ENCODE results near the gene ARID3A. TPM values are rescaled to one million over a fixed set of nuclear protein-coding genes. Genes with fewer than 3 reads are reported as not detected.

ARID3A gene
- total and polyA plus RNA-seq, 7 donors: 2.3 to 6.7 (median 4.2) TPM

DNA sequence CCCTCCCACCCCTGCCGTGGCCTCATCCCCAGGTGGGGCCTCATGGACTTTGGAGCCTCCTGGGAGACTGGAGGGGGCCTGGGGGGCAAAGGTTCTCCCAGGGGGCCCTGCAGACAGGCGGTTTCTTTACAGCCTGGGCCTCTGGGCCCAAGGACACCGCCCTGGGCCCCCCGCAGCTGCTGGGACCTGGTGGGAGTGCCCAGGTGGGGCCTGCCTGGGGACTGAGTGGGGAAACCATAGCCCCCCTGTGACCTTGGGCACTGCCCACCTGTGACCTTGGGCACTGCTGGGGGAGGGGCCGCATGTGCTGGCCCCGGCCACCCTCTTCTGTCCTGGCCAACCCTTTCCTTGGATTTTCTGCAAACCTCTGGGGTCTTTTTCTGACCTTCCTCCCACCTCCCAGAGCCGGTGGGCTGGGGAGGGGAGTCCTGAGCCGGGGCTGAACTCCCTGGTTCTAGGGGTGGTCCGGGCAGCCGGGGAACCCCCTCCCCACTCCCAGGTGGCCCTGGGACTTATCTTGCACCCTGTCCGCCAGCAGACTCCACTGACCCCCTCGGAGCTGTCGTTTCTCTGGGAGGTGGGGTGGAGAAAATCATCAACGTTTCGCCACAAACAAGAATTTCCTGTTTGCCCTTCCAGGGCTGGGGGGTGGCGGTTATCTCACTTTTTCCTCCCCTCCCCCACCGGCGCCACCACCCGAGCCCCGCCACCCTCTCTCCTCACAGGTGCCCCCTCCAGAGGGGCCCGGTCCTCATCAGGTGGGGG lies 27.0 kb downstream of the ARID3A start:
- Histone ChIP-seq H3K9me3 (no peaks in the 10 kb centered on the region), H3K27me3 (ENCODE audit: insufficient read depth in 3 of 3, low read length in 2 of 3) (peaks cover 0 to 17% (median 9%) of the 10 kb centered on the region in 3 donors), H3K4me1 (no peaks in the 10 kb centered on the region), H3K4me3 (no peak overlapping the region), H3K27ac (no peak overlapping the region), H3K36me3 (ENCODE audit: insufficient read depth in 1 of 2, low read depth in 1 of 2) (no peaks in the 10 kb centered on the region)
- DNase-seq: no peak
- intact Hi-C loops (cut with DNase I): no loop called here
- TF ChIP-seq, protein P1, sequence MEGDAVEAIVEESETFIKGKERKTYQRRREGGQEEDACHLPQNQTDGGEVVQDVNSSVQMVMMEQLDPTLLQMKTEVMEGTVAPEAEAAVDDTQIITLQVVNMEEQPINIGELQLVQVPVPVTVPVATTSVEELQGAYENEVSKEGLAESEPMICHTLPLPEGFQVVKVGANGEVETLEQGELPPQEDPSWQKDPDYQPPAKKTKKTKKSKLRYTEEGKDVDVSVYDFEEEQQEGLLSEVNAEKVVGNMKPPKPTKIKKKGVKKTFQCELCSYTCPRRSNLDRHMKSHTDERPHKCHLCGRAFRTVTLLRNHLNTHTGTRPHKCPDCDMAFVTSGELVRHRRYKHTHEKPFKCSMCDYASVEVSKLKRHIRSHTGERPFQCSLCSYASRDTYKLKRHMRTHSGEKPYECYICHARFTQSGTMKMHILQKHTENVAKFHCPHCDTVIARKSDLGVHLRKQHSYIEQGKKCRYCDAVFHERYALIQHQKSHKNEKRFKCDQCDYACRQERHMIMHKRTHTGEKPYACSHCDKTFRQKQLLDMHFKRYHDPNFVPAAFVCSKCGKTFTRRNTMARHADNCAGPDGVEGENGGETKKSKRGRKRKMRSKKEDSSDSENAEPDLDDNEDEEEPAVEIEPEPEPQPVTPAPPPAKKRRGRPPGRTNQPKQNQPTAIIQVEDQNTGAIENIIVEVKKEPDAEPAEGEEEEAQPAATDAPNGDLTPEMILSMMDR (IDR thresholded peaks at IDR 0.05): no peak
- 34 to 42% (median 41%) methylated on average over 19 to 21 of the region's 21 CpGs for WGBS, 3 donors
- no peak for ATAC-seq

DNA sequence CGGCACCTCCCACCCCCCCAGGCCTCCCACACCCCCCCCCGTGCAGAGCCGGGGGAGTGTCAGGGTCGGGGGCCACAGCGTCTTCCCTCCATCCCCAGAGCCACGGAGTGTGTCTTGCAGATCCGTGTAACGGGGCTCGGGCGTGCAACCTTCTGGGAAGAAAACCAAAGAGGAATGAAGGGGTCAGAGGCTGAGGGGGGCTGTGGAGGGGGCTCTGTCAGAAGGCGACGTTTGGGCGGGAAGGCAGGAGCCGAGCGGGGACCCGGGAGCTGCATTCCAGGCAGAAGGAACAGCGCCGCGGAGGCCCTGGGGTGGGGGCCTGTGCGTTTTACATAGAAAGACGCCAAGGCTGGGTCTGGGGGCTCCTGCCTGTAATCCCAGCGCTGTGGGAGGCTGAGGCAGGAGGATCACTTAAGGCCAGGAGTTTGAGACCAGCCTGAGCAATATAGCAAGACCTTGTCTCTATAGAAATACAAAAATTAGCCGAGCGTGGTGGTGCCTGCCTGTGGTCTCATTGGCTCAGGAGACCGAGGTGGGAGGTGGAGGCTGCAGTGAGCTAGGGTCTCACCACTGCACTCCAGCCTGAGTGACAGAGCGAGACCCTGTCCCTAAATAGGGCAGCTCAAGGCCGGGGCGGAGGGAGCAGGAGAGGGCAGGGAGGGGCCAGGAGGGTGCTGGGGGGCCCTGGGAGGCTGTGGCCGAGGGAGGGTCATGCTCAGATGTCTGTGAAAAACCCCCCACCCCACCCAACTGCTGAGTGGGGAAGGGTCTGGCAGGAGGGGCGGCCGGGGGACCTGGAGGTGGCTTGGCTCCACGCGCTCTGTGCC lies 27.8 kb downstream of the ARID3A start:
- no peaks in the 10 kb centered on the region for H3K9me3 ChIP-seq
- no peaks in the 10 kb centered on the region for H3K36me3 ChIP-seq (ENCODE audit: insufficient read depth in 1 of 2, low read depth in 1 of 2)
- WGBS, 3 donors: 44 to 50% (median 49%) methylated on average over 31 to 33 of the region's 33 CpGs
- ATAC-seq (peak in 1 of 4 donors; percentile 27), DNase-seq (no peak)
- no peaks in the 10 kb centered on the region for H3K4me1 ChIP-seq
- intact Hi-C loops (cut with DNase I): no loop called here
- H3K27ac ChIP-seq: no peak overlapping the region
- TF ChIP-seq, protein P1 (IDR thresholded peaks at IDR 0.05): no peak
- peaks cover 0 to 17% (median 9%) of the 10 kb centered on the region in 3 donors for H3K27me3 ChIP-seq (ENCODE audit: insufficient read depth in 3 of 3, low read length in 2 of 3)
- no peak overlapping the region for H3K4me3 ChIP-seq

DNA sequence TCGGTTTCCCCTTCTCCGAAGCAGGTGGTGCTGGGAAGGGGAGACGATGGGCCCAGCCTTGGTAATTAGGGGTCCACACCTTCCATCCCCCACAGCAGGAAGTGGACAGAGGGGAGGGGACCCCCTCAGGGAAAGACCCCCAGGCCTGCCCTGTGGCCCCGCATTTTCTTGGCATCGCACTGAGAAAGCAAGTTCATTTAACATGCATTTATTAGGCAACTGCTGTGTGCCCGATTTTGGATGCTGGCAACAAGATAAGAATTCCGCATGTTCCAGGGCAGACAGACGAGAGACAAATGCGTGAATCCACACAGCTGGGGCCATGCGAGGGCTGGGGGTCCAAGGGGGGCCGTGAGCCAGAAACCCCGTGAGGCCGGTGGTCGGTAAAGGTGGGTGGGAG lies 28.4 kb downstream of the ARID3A start:
- ATAC-seq: no peak
- Histone ChIP-seq H3K4me1 (no peaks in the 10 kb centered on the region), H3K9me3 (no peaks in the 10 kb centered on the region), H3K27me3 (ENCODE audit: insufficient read depth in 3 of 3, low read length in 2 of 3) (peaks cover 0 to 17% (median 9%) of the 10 kb centered on the region in 3 donors), H3K27ac (no peak overlapping the region), H3K36me3 (ENCODE audit: insufficient read depth in 1 of 2, low read depth in 1 of 2) (no peaks in the 10 kb centered on the region), H3K4me3 (no peak overlapping the region)
- intact Hi-C loops (cut with DNase I): no loop called here
- TF ChIP-seq, protein P1 (IDR thresholded peaks at IDR 0.05): no peak
- 54 to 68% (median 58%) methylated on average over 14 of the region's 14 CpGs for WGBS, 3 donors
- DNase-seq: no peak

DNA sequence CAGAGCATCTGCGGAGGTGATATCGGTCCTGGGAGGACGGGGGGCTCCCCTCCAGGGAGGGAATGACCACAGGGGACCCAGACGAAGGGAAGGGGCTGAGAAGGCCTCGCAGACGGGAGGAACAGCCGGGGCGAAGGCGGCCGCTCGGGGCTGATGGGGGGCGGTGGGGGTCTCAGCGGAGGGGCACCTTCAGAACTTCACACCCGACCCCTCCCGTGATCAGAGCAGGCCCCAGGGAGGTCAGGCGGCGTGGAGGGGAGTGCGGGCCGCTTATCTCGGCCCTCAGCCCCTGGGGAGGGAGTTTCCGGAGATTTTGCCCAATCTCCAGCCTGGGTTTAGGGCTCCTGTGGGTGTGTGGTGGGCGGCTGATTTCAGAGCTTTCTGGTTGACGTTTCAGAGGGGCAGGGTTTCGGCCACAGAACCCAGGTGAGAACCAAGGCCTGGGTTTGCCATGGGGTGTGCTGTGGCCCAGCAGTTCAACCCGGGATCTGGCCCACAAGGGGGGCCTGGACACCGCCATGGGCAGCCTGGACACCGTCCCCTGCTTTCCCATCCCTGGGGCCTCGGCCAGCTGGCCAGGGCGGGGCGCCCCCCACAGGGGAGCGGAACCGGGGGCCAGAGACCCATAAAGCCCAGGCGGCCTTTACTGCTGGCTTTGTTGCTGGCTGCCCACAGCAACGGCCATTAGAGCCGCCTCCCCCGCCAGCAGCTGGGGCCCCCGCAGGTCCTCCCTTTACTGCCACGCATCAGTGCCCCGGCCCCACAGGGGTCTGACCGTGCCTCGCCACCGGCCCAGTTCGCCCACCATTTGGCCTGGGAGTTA lies 29.0 kb downstream of the ARID3A start:
- H3K9me3 ChIP-seq: no peaks in the 10 kb centered on the region
- TF ChIP-seq, protein P1 (IDR thresholded peaks at IDR 0.05): no peak
- H3K4me1 ChIP-seq: no peaks in the 10 kb centered on the region
- peaks cover 0 to 17% (median 9%) of the 10 kb centered on the region in 3 donors for H3K27me3 ChIP-seq (ENCODE audit: insufficient read depth in 3 of 3, low read length in 2 of 3)
- WGBS, 3 donors: 64 to 66% (median 65%) methylated on average over 32 to 43 of the region's 43 CpGs
- no peak overlapping the region for H3K27ac ChIP-seq
- no peak overlapping the region for H3K4me3 ChIP-seq
- DNase-seq: no peak
- no peaks in the 10 kb centered on the region for H3K36me3 ChIP-seq (ENCODE audit: insufficient read depth in 1 of 2, low read depth in 1 of 2)
- no peak for ATAC-seq
- intact Hi-C loops (cut with DNase I): no loop called here
